Central memory CD8-positive, alpha-beta T cell (primary cell): Measurements from ENCODE around the gene IL1R2.

ENCODE experiments used
- ATAC-seq: fragments of 150-1000 bp; cut with Tn5 transposase; replicated peaks from 2 replicates; pipeline ENCODE4 v1.10.0; 2022; ENCODE audit warnings: mild to moderate bottlenecking, moderate FRiP score, moderate number of reproducible peaks; ENCODE audit not compliant: poor library complexity, severe bottlenecking; ENCODE audit errors: extremely low read depth
- DNase-seq, 2 donors: peaks; one replicate each; pipeline ENCODE4 v3.0.0; 2021; ENCODE audit warnings: low spot score in 2 of 2
- H3K27ac Mint-ChIP-seq: one replicate; pipeline ENCODE4 v1.8.0; 2022; ENCODE audit warnings: low read depth, mild to moderate bottlenecking, moderate library complexity, mixed read lengths
- H3K27me3 Mint-ChIP-seq: one replicate; pipeline ENCODE4 v1.8.0; 2022; ENCODE audit warnings: mixed read lengths
- H3K36me3 Mint-ChIP-seq: one replicate; pipeline ENCODE4 v1.8.0; 2022; ENCODE audit warnings: mild to moderate bottlenecking, moderate library complexity, mixed read lengths; ENCODE audit not compliant: insufficient read depth
- H3K4me1 Mint-ChIP-seq: one replicate; pipeline ENCODE4 v1.8.0; 2022; ENCODE audit warnings: mixed read lengths
- H3K4me3 Mint-ChIP-seq: one replicate; pipeline ENCODE4 v1.8.0; 2022; ENCODE audit warnings: mild to moderate bottlenecking, moderate library complexity, mixed read lengths
- H3K9me3 Mint-ChIP-seq: one replicate; pipeline ENCODE4 v1.8.0; 2022; ENCODE audit warnings: mixed read lengths

The IL1R2 gene

GRCh38 chr2:101991721-101992145 lies at the start of gene IL1R2:
Gene IL1R2, plus strand, starts transcription at chr2:101991960. Its CDS starts 16,616 bp downstream, at chr2:102008576.
- no peaks in the 10 kb centered on the region for H3K9me3 Mint-ChIP-seq
- DNase-seq (no peak), ATAC-seq (no peak)
- H3K27ac Mint-ChIP-seq, result peak within 1 kb of the TSS; percentile 69
- H3K36me3 Mint-ChIP-seq, result no peaks in the 10 kb centered on the region
- peaks cover 28% of the 10 kb centered on the region for H3K4me1 Mint-ChIP-seq
- peaks cover 11% of the 10 kb centered on the region for H3K27me3 Mint-ChIP-seq
- no peak within 1 kb of the TSS for H3K4me3 Mint-ChIP-seq

GRCh38 chr2:101942851-101943250 lies 48.9 kb upstream of the IL1R2 start:
- Mint-ChIP-seq H3K9me3 (no peaks in the 10 kb centered on the region), H3K4me3 (no peak overlapping the region), H3K4me1 (no peaks in the 10 kb centered on the region), H3K27me3 (peaks cover 38% of the 10 kb centered on the region), H3K27ac (no peak overlapping the region), H3K36me3 (no peaks in the 10 kb centered on the region)
- DNase-seq (no peak), ATAC-seq (no peak)

- Mint-ChIP-seq H3K36me3 (no peaks in the 10 kb centered on the region), H3K27ac (no peak overlapping the region), H3K4me1 (no peaks in the 10 kb centered on the region), H3K4me3 (no peak overlapping the region), H3K9me3 (no peaks in the 10 kb centered on the region), H3K27me3 (peaks cover 32% of the 10 kb centered on the region)
- DNase-seq (no peak), ATAC-seq (no peak)
Measured at GRCh38 chr2:101946372-101947039, 45.3 kb upstream of the IL1R2 start.

GRCh38 chr2:101947374-101947773 lies 44.4 kb upstream of the IL1R2 start:
- DNase-seq (no peak), ATAC-seq (no peak)
- Mint-ChIP-seq H3K27me3 (peaks cover 32% of the 10 kb centered on the region), H3K27ac (no peak overlapping the region), H3K36me3 (no peaks in the 10 kb centered on the region), H3K4me1 (no peaks in the 10 kb centered on the region), H3K4me3 (no peak overlapping the region), H3K9me3 (no peaks in the 10 kb centered on the region)

- no peak for DNase-seq
- Mint-ChIP-seq H3K4me1 (no peaks in the 10 kb centered on the region), H3K27ac (no peak overlapping the region), H3K36me3 (no peaks in the 10 kb centered on the region), H3K27me3 (peaks cover 24% of the 10 kb centered on the region), H3K9me3 (no peaks in the 10 kb centered on the region), H3K4me3 (no peak overlapping the region)
- ATAC-seq, result no peak
Measured at GRCh38 chr2:101948625-101949155, 43.1 kb upstream of the IL1R2 start.

- Mint-ChIP-seq H3K9me3 (no peaks in the 10 kb centered on the region), H3K27ac (no peak overlapping the region), H3K27me3 (peaks cover 18% of the 10 kb centered on the region), H3K36me3 (no peaks in the 10 kb centered on the region), H3K4me1 (no peaks in the 10 kb centered on the region), H3K4me3 (no peak overlapping the region)
- ATAC-seq (no peak), DNase-seq (no peak)
Measured at GRCh38 chr2:101949304-101949703, 42.5 kb upstream of the IL1R2 start.

- no peaks in the 10 kb centered on the region for H3K9me3 Mint-ChIP-seq
- DNase-seq (no peak), ATAC-seq (no peak)
- no peaks in the 10 kb centered on the region for H3K4me1 Mint-ChIP-seq
- H3K4me3 Mint-ChIP-seq, result no peak overlapping the region
- peaks cover 2% of the 10 kb centered on the region for H3K36me3 Mint-ChIP-seq
- no peak overlapping the region for H3K27ac Mint-ChIP-seq
- peaks cover 10% of the 10 kb centered on the region for H3K27me3 Mint-ChIP-seq
Measured at GRCh38 chr2:101951296-101951695, 40.5 kb upstream of the IL1R2 start.

GRCh38 chr2:101952551-101952950 lies 39.2 kb upstream of the IL1R2 start:
- no peak for ATAC-seq
- peaks cover 9% of the 10 kb centered on the region for H3K27me3 Mint-ChIP-seq
- DNase-seq, result no peak
- H3K4me1 Mint-ChIP-seq, result no peaks in the 10 kb centered on the region
- no peak overlapping the region for H3K4me3 Mint-ChIP-seq
- peaks cover 2% of the 10 kb centered on the region for H3K36me3 Mint-ChIP-seq
- no peak overlapping the region for H3K27ac Mint-ChIP-seq
- no peaks in the 10 kb centered on the region for H3K9me3 Mint-ChIP-seq

- peaks cover 6% of the 10 kb centered on the region for H3K9me3 Mint-ChIP-seq
- no peak overlapping the region for H3K4me3 Mint-ChIP-seq
- H3K27me3 Mint-ChIP-seq, result no peaks in the 10 kb centered on the region
- H3K4me1 Mint-ChIP-seq, result no peaks in the 10 kb centered on the region
- no peak for ATAC-seq
- DNase-seq, result no peak
- no peak overlapping the region for H3K27ac Mint-ChIP-seq
- peaks cover 2% of the 10 kb centered on the region for H3K36me3 Mint-ChIP-seq
Measured at GRCh38 chr2:101956465-101957438, 35.0 kb upstream of the IL1R2 start.

- Mint-ChIP-seq H3K4me3 (no peak overlapping the region), H3K9me3 (peaks cover 6% of the 10 kb centered on the region), H3K27me3 (no peaks in the 10 kb centered on the region), H3K4me1 (no peaks in the 10 kb centered on the region), H3K27ac (no peak overlapping the region), H3K36me3 (peaks cover 2% of the 10 kb centered on the region)
- no peak for DNase-seq
- ATAC-seq, result no peak
Measured at GRCh38 chr2:101958061-101958460, 33.7 kb upstream of the IL1R2 start.

GRCh38 chr2:101960819-101961337 lies 30.9 kb upstream of the IL1R2 start:
- DNase-seq, result no peak
- H3K27ac Mint-ChIP-seq, result no peak overlapping the region
- no peaks in the 10 kb centered on the region for H3K36me3 Mint-ChIP-seq
- ATAC-seq, result no peak
- no peak overlapping the region for H3K4me3 Mint-ChIP-seq
- H3K4me1 Mint-ChIP-seq, result no peaks in the 10 kb centered on the region
- H3K9me3 Mint-ChIP-seq, result peaks cover 6% of the 10 kb centered on the region
- no peaks in the 10 kb centered on the region for H3K27me3 Mint-ChIP-seq

GRCh38 chr2:101961338-101962191 lies 30.2 kb upstream of the IL1R2 start:
- H3K9me3 Mint-ChIP-seq, result peaks cover 6% of the 10 kb centered on the region
- no peaks in the 10 kb centered on the region for H3K36me3 Mint-ChIP-seq
- H3K27ac Mint-ChIP-seq, result no peak overlapping the region
- no peak for DNase-seq
- ATAC-seq, result no peak
- H3K27me3 Mint-ChIP-seq, result no peaks in the 10 kb centered on the region
- H3K4me3 Mint-ChIP-seq, result no peak overlapping the region
- no peaks in the 10 kb centered on the region for H3K4me1 Mint-ChIP-seq
